GM12801 (cell line): ENCODE measurements around the gene GTPBP4.

Source experiments
- CTCF ChIP-seq: IDR thresholded peaks from one replicate; pipeline ENCODE4 v1.5.1; 2011; ENCODE audit warnings: control low read depth; ENCODE audit not compliant: insufficient read length; ENCODE audit errors: extremely low read depth

Gene GTPBP4

GRCh38 chr10:1020958-1021357 lies 32.7 kb downstream of the GTPBP4 start:
- TF ChIP-seq CTCF, result no peak

- no peak for TF ChIP-seq CTCF
Observed at GRCh38 chr10:1022413-1022812, 34.2 kb downstream of the GTPBP4 start.

GRCh38 chr10:1024103-1024502 lies 35.9 kb downstream of the GTPBP4 start:
- no peak for TF ChIP-seq CTCF

- no peak for TF ChIP-seq CTCF
Observed at GRCh38 chr10:1025683-1026082, 37.4 kb downstream of the GTPBP4 start, which contains the start of gene IDI2. IDI2 (minus strand) TSS chr10:1025859; CDS start chr10:1024723, 1,136 bp downstream.

- no peak for TF ChIP-seq CTCF
Observed at GRCh38 chr10:1026578-1026977, 38.3 kb downstream of the GTPBP4 start.

- TF ChIP-seq CTCF, result no peak
Observed at GRCh38 chr10:1029838-1030237, 41.6 kb downstream of the GTPBP4 start.

- TF ChIP-seq CTCF, result no peak
Observed at GRCh38 chr10:1033601-1034000, 45.4 kb downstream of the GTPBP4 start.

GRCh38 chr10:1034758-1035157 lies 46.5 kb downstream of the GTPBP4 start:
- TF ChIP-seq CTCF, result no peak
